Adrenal gland (tissue), 12 donors: Measurements from ENCODE around the gene TAX1BP1. TPM values are rescaled to one million over a fixed set of nuclear protein-coding genes. Genes with fewer than 3 reads are reported as not detected.

ENCODE experiments used
- DNase-seq, 7 donors: peaks; one replicate each; pipeline ENCODE4 v3.0.0-alpha.2; 2019 to 2020
- H3K27ac ChIP-seq, 5 donors: fragments of 200-600 bp; sonication (generic) in 4 of 5; 1 replicate in 3 of 5; 2 replicates in 2 of 5; pipeline versions ENCODE4 v1.5.1 to v1.8.0; 2016 to 2020; ENCODE audit warnings: mild to moderate bottlenecking in 1 of 5
- H3K27me3 ChIP-seq: fragments of 200-600 bp; 2 replicates; pipeline ENCODE4 v1.8.0; 2021
- H3K36me3 ChIP-seq, 2 donors: fragments of 200-600 bp; replicated peaks in 1 of 2; 1 replicate in 1 of 2; 2 replicates in 1 of 2; pipeline versions ENCODE4 v1.5.1 to v1.8.0; 2018 to 2022
- H3K4me1 ChIP-seq, 2 donors: fragments of 200-600 bp; replicated peaks in 1 of 2; 1 replicate in 1 of 2; 2 replicates in 1 of 2; pipeline versions ENCODE4 v1.5.1 to v1.8.0; 2018 to 2021
- H3K4me3 ChIP-seq, 4 donors: fragments of 200-600 bp; sonication (generic) in 3 of 4; one replicate each; pipeline ENCODE4 v1.5.1; 2016 to 2018
- H3K9me3 ChIP-seq, 3 donors: fragments of 200-600 bp; sonication (generic) in 1 of 3; replicated peaks in 1 of 3; 1 replicate in 2 of 3; 2 replicates in 1 of 3; pipeline versions ENCODE4 v1.5.1 to v1.8.0; 2016 to 2021
- POLR2A ChIP-seq, 2 donors: fragments of 450-650 bp; IDR thresholded peaks; one replicate each; pipeline ENCODE4 v1.6.1; 2017; ENCODE audit warnings: antibody characterized with exemption in 2 of 2, mild to moderate bottlenecking in 2 of 2, moderate library complexity in 1 of 2
- WGBS, 4 donors: extraction: QIAGEN DNeasy Blood & Tissue Kit in 2 of 4; methylation state at CpG; one replicate each; pipeline versions ENCODE4 v1.1.5 to v1.1.7; 2013 to 2017; 5-methylcytosine and 5-hydroxymethylcytosine counted together
- intact Hi-C, 2 donors: fragments of 100-400 bp; cut with DNase I; formaldehyde crosslinking; loops; one replicate each; pipeline versions ENCODE4 v1.14.1 to v1.15.0; 2022 to 2023
- polyA plus RNA-seq, 3 donors: library from polyadenylated mRNA; stranded (reverse); fragments of 200-250 nt in 2 of 3; fragments of 350-450 nt in 1 of 3; fragmentation: Illumina TruSeq in 1 of 3; extraction: RNeasy Lipid Tissue Mini Kit (QIAGEN cat#74804) in 1 of 3; gene quantifications; one replicate each; pipeline ENCODE4 v1.2.3, GENCODE V29; 2013 to 2014
- total RNA-seq, 9 donors: library from RNA; depleted of rRNA in 4 of 9; stranded (reverse); fragments of >200 nt in 4 of 9; fragments of 120-200 nt in 1 of 9; fragmentation: NEBNext Ultra II Directional in 1 of 9; extraction: Animal tissue kit (Norgen Biotek cat#: 25700) in 1 of 9; gene quantifications; one replicate each; pipeline versions ENCODE4 v1.1.0 to v1.2.4, GENCODE V29; 2013 to 2023
- TF ChIP-seq, protein P1 (sequence below), 6 experiments: fragments of 450-650 bp in 4 of 6; fragments of 200-600 bp in 2 of 6; sonication (generic) in 1 of 6; IDR thresholded peaks; 1 replicate in 5 of 6; 2 replicates in 1 of 6; pipeline versions ENCODE4 v1.5.1 to v1.8.0; 2016 to 2021; ENCODE audit warnings: antibody characterized with exemption in 6 of 6, mild to moderate bottlenecking in 2 of 6, moderate library complexity in 1 of 6
- donor health status: healthy with polysubstance abuse.
- donor health status: Bipolar disorder and iron deficiency.
- donor health status: DM: yes; HTN: yes; CAD: no.
- donor health status: DM: no; HTN: no; CAD: no.
- donor health status: DM: no; HTN: no; CAD: no.
- donor health status: DM: yes; HTN: yes; CAD: no.

TAX1BP1 gene
- total and polyA plus RNA-seq, 12 donors: 66.5 to 274 (median 173) TPM

DNA sequence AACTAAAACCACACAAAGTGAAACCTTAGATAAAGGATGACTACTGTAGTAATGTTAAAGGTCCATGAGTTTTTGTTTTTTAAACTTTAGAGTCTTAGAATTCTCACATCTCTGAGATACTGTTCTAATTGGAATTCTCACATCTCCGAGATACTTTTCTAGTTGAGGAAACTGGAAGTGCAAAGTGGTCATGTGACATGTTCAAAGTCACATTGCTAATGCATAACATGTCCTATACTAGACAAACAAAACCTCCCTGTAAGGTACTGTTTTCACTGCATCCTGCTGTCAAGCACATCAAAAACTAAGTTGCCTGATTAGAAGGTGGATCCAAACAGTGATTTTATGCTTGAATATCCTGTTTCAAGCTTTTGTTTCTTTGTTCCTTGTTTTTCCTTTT, 13.9 kb downstream of the TAX1BP1 start:
- TF ChIP-seq, protein P1, sequence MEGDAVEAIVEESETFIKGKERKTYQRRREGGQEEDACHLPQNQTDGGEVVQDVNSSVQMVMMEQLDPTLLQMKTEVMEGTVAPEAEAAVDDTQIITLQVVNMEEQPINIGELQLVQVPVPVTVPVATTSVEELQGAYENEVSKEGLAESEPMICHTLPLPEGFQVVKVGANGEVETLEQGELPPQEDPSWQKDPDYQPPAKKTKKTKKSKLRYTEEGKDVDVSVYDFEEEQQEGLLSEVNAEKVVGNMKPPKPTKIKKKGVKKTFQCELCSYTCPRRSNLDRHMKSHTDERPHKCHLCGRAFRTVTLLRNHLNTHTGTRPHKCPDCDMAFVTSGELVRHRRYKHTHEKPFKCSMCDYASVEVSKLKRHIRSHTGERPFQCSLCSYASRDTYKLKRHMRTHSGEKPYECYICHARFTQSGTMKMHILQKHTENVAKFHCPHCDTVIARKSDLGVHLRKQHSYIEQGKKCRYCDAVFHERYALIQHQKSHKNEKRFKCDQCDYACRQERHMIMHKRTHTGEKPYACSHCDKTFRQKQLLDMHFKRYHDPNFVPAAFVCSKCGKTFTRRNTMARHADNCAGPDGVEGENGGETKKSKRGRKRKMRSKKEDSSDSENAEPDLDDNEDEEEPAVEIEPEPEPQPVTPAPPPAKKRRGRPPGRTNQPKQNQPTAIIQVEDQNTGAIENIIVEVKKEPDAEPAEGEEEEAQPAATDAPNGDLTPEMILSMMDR (IDR thresholded peaks at IDR 0.05): no peak
- TF ChIP-seq POLR2A (IDR thresholded peaks at IDR 0.05): no peak
- no peak overlapping the region for H3K27ac ChIP-seq
- no peaks in the 10 kb centered on the region for H3K27me3 ChIP-seq
- intact Hi-C loops: no loop called here
- H3K36me3 ChIP-seq: peaks cover 0 to 55% of the 10 kb centered on the region in 2 donors
- no peak for DNase-seq
- H3K4me1 ChIP-seq: peaks cover 0 to 18% of the 10 kb centered on the region in 2 donors
- H3K4me3 ChIP-seq: no peak overlapping the region
- no peaks in the 10 kb centered on the region for H3K9me3 ChIP-seq
- WGBS, 4 donors: 67 to 75% (median 69%) methylated on average over 1 of the region's 1 CpG

GRCh38 chr7:27756298-27756697, 16.3 kb downstream of the TAX1BP1 start:
- no peaks in the 10 kb centered on the region for H3K27me3 ChIP-seq
- peaks cover 0 to under 1% (median 0%) of the 10 kb centered on the region in 3 donors for H3K9me3 ChIP-seq
- no peak for DNase-seq
- peaks cover 0 to 18% of the 10 kb centered on the region in 2 donors for H3K4me1 ChIP-seq
- TF ChIP-seq, protein P1 (IDR thresholded peaks at IDR 0.05): no peak
- no peak for TF ChIP-seq POLR2A (IDR thresholded peaks at IDR 0.05)
- H3K27ac ChIP-seq: no peak overlapping the region
- no peak overlapping the region for H3K4me3 ChIP-seq
- peaks cover 0 to 38% of the 10 kb centered on the region in 2 donors for H3K36me3 ChIP-seq
- intact Hi-C loops: no loop called here

DNA sequence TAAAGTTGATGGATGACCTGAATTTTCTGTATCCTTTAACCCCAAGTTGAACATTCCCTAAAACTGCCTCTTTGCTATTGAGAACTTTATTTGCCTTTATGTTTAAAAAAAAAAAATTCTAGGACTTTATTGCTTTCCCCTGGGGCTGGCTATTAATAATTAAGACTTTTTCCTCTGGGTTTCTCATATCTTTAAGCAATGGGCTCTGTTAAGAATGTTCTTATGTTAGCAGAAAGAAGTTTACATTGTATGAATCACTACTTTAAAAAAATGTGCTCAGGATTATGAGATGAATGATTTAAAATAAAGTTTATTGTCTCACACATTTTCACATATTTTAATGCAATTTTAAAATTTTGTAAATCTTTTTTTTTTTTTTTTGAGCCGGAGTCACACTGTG, 19.5 kb downstream of the TAX1BP1 start:
- Histone ChIP-seq H3K27me3 (no peaks in the 10 kb centered on the region), H3K36me3 (peaks cover 0 to 31% of the 10 kb centered on the region in 2 donors), H3K27ac (no peak overlapping the region), H3K4me3 (no peak overlapping the region), H3K4me1 (peaks cover 6 to 32% of the 10 kb centered on the region in 2 donors), H3K9me3 (peaks cover 0 to 9% (median 0%) of the 10 kb centered on the region in 3 donors)
- TF ChIP-seq, protein P1 (IDR thresholded peaks at IDR 0.05): no peak
- TF ChIP-seq POLR2A (IDR thresholded peaks at IDR 0.05): no peak
- 90 to 100% (median 100%) methylated on average over 1 of the region's 1 CpG for WGBS, 4 donors
- no peak for DNase-seq
- intact Hi-C loops: no loop called here

GRCh38 chr7:27762062-27762461, 22.1 kb downstream of the TAX1BP1 start:
- WGBS, 4 donors: 89 to 95% (median 92%) methylated on average over 1 of the region's 1 CpG
- intact Hi-C loops: no loop called here

More at GRCh38 chr7:27762062-27762461, 22.1 kb downstream of the TAX1BP1 start:
- TF ChIP-seq, protein P1 (IDR thresholded peaks at IDR 0.05): no peak
- TF ChIP-seq POLR2A (IDR thresholded peaks at IDR 0.05): no peak
- peak overlapping the region in 2 of 5 donors; percentile 25 to 66 for H3K27ac ChIP-seq
- H3K27me3 ChIP-seq: no peaks in the 10 kb centered on the region
- peaks cover 0 to 9% (median 0%) of the 10 kb centered on the region in 3 donors for H3K9me3 ChIP-seq
- H3K4me1 ChIP-seq: peaks cover 6 to 32% of the 10 kb centered on the region in 2 donors
- H3K4me3 ChIP-seq: no peak overlapping the region
- DNase-seq: no peak
- peaks cover 0 to 22% of the 10 kb centered on the region in 2 donors for H3K36me3 ChIP-seq
